Measurements from ENCODE around the gene DLG3.

DNA sequence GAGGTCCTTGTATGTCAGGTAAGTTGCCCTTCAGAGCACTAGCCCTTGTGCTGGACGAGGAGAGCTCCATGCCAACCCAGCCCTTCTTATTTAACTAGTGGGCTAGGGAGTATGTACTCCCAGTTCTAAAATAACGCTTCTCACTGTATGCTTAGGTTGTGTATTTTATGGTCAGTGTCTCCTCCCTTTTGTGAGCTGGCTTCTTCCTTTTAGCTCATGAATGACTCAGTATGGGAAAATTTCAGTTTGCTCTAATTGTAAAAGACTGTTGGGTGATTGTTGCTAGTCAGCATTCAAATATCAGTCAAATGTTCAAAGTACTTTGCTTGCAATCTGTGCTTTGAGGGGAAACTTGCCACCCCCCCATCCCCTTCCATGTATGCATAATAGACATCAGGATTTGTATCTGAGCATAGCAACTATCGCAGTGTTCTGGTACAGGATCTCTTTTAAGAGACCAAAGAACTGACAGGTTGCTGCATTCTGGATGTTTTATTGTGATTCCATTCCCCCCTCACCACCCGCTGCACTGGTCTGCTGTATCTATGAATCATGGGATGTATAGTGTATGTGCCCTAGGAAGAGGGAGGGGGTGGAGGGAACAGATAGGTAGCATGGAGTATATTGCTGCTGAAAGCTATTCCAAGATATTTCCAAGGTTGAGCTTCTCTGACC, 34.7 kb downstream of the DLG3 start:
- TF ChIP-seq, protein P1, sequence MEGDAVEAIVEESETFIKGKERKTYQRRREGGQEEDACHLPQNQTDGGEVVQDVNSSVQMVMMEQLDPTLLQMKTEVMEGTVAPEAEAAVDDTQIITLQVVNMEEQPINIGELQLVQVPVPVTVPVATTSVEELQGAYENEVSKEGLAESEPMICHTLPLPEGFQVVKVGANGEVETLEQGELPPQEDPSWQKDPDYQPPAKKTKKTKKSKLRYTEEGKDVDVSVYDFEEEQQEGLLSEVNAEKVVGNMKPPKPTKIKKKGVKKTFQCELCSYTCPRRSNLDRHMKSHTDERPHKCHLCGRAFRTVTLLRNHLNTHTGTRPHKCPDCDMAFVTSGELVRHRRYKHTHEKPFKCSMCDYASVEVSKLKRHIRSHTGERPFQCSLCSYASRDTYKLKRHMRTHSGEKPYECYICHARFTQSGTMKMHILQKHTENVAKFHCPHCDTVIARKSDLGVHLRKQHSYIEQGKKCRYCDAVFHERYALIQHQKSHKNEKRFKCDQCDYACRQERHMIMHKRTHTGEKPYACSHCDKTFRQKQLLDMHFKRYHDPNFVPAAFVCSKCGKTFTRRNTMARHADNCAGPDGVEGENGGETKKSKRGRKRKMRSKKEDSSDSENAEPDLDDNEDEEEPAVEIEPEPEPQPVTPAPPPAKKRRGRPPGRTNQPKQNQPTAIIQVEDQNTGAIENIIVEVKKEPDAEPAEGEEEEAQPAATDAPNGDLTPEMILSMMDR (conservative IDR thresholded peaks at IDR 0.05; ENCODE audit: low read length): no peak
- TF ChIP-seq EZH2phosphoT487 (IDR thresholded peaks at IDR 0.05; ENCODE audit: borderline replicate concordance): no peak
